Mesothelial cell of epicardium (in vitro differentiated cells): Measurements from ENCODE around the gene NRARP. TPM values are rescaled to one million over a fixed set of nuclear protein-coding genes. Genes with fewer than 3 reads are reported as not detected.
A peak's percentile ranks its signal among the peaks of the same experiment; 100 is the strongest.

Experiments
- DNase-seq, 2 experiments: peaks; one replicate each; pipeline ENCODE4 v3.0.0; 2021; ENCODE audit warnings: low spot score in 2 of 2; ENCODE audit not compliant: unreplicated experiment in 2 of 2
- H3K27ac Mint-ChIP-seq: 2 replicates; pipeline ENCODE4 v1.8.0; 2021; ENCODE audit warnings: mixed read lengths
- H3K27me3 Mint-ChIP-seq: 2 replicates; pipeline ENCODE4 v1.8.0; 2021; ENCODE audit warnings: low read depth, mixed read lengths
- H3K36me3 Mint-ChIP-seq: 2 replicates; pipeline ENCODE4 v1.8.0; 2021; ENCODE audit warnings: mixed read lengths
- H3K4me1 Mint-ChIP-seq: 2 replicates; pipeline ENCODE4 v1.8.0; 2021; ENCODE audit warnings: mixed read lengths
- H3K4me3 Mint-ChIP-seq: 2 replicates; pipeline ENCODE4 v1.8.0; 2021; ENCODE audit warnings: mild to moderate bottlenecking, moderate library complexity, mixed read lengths
- H3K9me3 Mint-ChIP-seq: 2 replicates; pipeline ENCODE4 v1.8.0; 2021; ENCODE audit warnings: mixed read lengths
- CTCF ChIP-seq: fragments of 200-600 bp; sonication (generic); IDR thresholded peaks from one replicate; pipeline ENCODE4 v1.5.0; 2021; ENCODE audit warnings: antibody characterized with exemption; ENCODE audit not compliant: unreplicated experiment
- total RNA-seq: library from RNA; stranded (reverse); gene quantifications from 3 replicates; pipeline ENCODE4 v1.2.1, GENCODE V29; 2021

NRARP gene
- total RNA-seq, 1 donor from 2014 or later: 9.6 TPM

DNA sequence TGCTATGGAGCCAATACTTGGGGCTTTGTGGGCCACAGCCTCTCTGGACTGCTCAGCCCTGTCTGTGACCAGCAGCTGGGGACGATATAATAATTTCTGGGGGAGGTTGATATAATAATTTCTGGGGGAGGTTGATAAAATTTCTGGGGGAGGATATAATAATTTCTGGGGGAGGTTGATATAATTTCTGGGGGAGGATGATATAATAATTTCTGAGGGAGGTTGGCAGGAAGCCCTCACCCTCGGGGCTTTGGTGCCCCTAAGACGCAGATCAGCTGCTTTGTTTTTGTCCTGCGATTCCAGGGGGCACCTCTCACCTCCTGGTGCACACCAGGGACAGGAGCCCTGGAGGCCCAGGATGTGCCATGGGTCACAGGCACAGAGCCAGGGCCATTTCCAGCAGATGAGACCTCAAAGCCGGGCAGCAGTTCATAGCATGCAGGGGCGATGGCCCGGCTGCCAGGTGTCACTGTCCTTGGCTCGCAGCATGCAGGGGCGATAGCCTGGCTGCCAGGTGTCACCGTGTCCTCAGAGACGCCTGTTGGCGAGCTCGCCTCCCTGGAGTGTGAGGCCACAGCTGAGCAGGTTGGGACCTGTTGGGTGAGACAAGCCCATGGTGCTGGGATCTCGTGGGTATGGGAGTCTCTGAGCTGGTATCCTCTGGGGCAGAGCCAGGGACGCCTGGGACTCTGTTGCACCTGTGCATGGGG lies 28.3 kb downstream of the NRARP start:
- H3K36me3 Mint-ChIP-seq: peaks cover 9% of the 10 kb centered on the region
- no peak for TF ChIP-seq CTCF
- no peak overlapping the region for H3K27ac Mint-ChIP-seq
- H3K4me3 Mint-ChIP-seq: no peak overlapping the region
- no peaks in the 10 kb centered on the region for H3K9me3 Mint-ChIP-seq
- no peaks in the 10 kb centered on the region for H3K27me3 Mint-ChIP-seq
- H3K4me1 Mint-ChIP-seq: peaks cover 24% of the 10 kb centered on the region
- DNase-seq: no peak

- TF ChIP-seq CTCF: no peak
- Mint-ChIP-seq H3K27ac (no peak overlapping the region), H3K36me3 (peaks cover 12% of the 10 kb centered on the region), H3K4me3 (no peak overlapping the region), H3K9me3 (no peaks in the 10 kb centered on the region), H3K27me3 (no peaks in the 10 kb centered on the region), H3K4me1 (peaks cover 24% of the 10 kb centered on the region)
- no peak for DNase-seq
These were observed 29.0 kb downstream of the NRARP start for GRCh38 chr9:137273095-137273490.

DNA sequence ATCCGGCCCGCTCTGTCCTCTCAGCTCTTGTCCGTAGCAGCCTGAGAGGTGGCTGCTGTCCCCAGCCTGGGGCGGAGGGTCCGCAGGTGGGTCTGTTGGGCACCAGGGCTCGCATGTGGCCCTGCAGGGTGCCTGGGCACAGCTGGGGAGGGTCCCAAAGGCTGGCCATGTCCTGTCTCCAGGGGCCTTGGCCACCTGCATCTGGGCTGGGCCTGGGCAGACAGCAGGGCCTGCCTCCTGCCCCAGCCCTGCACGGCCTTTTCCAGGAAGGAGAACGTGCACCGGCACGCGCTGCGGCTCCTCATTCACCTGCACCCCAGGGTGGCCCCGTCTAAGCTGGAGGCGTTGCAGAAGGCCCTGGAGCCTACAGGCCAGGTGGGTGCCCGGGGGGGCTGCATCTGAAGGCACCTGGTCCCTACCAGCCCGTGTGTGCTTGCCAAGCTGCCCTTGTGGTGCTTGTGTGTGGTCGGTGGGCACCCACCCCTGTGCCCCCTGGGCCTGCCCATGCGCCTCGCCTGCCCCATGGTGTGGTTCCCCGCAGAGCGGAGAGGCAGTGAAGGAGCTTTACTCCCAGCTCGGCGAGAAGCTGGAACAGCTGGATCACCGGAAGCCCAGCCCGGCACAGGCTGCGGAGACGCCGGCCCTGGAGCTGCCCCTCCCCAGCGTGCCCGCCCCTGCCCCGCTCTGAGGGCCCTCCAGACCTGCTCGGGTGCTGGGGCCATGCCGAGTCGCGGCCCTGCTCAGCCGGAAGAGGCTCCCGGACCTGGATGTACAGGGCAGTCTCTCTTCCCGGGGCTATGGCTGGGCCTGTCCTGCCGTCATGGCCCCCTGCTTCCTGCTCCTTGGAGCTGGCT lies 29.6 kb downstream of the NRARP start:
- DNase-seq: no peak
- H3K27me3 Mint-ChIP-seq: no peaks in the 10 kb centered on the region
- no peak for TF ChIP-seq CTCF
- no peak overlapping the region for H3K27ac Mint-ChIP-seq
- no peaks in the 10 kb centered on the region for H3K9me3 Mint-ChIP-seq
- peaks cover 21% of the 10 kb centered on the region for H3K4me1 Mint-ChIP-seq
- H3K36me3 Mint-ChIP-seq: peaks cover 12% of the 10 kb centered on the region
- H3K4me3 Mint-ChIP-seq: no peak overlapping the region

GRCh38 chr9:137271696-137272076 lies 30.4 kb downstream of the NRARP start:
- Mint-ChIP-seq H3K4me1 (peaks cover 15% of the 10 kb centered on the region), H3K4me3 (no peak overlapping the region), H3K27ac (no peak overlapping the region), H3K36me3 (peaks cover 12% of the 10 kb centered on the region), H3K27me3 (no peaks in the 10 kb centered on the region), H3K9me3 (no peaks in the 10 kb centered on the region)
- TF ChIP-seq CTCF: no peak
- DNase-seq: no peak

DNA sequence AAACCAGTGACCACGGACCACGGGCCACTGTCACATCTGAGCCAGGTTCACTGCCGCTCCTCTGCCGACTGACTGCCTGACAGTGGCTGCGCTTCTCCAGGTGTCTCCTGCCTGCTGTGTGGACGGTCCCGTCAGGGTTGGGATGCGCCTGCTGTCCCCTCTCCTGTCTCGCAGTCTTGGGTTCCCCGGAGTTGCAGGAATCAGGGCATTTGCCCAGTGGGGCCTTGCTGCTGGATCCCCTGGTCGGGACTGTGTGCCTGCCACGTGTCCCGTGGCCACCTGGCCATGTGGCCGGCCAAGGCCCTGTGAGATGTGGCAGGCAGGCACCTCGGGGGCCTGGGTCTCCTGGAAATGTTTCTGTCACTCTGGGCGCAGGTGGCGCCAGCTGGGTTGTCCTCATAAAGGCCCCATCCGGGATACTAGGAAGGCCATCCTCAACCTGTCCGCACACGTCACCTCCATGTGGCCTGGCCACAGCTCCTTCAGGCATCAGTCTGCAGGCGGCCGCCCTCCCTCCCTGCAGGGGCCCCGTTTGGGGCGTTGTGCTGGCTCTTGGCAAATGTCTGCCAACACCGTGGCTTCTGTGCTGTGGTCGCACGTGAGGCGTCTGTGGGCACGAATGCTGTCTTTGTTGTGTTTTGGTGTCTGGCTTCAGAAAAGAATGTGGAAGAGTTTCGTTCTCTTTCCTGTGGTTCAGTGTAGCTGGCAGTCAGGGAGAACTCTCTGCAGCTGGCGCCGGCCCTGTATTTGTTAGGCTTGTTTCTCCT lies 31.0 kb downstream of the NRARP start:
- Mint-ChIP-seq H3K9me3 (no peaks in the 10 kb centered on the region), H3K27ac (peak overlapping the region; percentile 39), H3K4me3 (no peak overlapping the region), H3K36me3 (peaks cover 12% of the 10 kb centered on the region), H3K27me3 (no peaks in the 10 kb centered on the region), H3K4me1 (peaks cover 13% of the 10 kb centered on the region)
- TF ChIP-seq CTCF: no peak
- no peak for DNase-seq
